Natural killer cell (primary cell): Measurements from ENCODE around the gene GXYLT1. TPM values are rescaled to one million over a fixed set of nuclear protein-coding genes. Genes with fewer than 3 reads are reported as not detected.
"Not testable (repeated sequence)": the region's sequence is repeated elsewhere in the genome, so short reads cannot be mapped to it uniquely, and the experiment has no call there.

ENCODE experiments used
- ATAC-seq, 3 donors: fragments of 150-1000 bp in 2 of 3; fragments of 200-7000 bp in 1 of 3; cut with Tn5 transposase; 1 replicate in 1 of 3; 2 replicates in 2 of 3; pipeline ENCODE4 v1.10.0; 2021; ENCODE audit warnings: mild to moderate bottlenecking in 2 of 3, moderate library complexity in 2 of 3
- DNase-seq, 2 donors: peaks; one replicate each; pipeline versions ENCODE4 v3.0.0 to v3.0.0-alpha.2; 2013 to 2021; ENCODE audit warnings: mixed read lengths in 1 of 2
- H3K27ac ChIP-seq: one replicate; pipeline ENCODE4 v1.5.1; 2013; ENCODE audit warnings: mild to moderate bottlenecking, low read length
- H3K27me3 ChIP-seq: one replicate; pipeline ENCODE4 v1.6.1; 2013; ENCODE audit warnings: low read length; ENCODE audit not compliant: control insufficient read depth, insufficient read depth
- H3K36me3 ChIP-seq: one replicate; pipeline ENCODE4 v1.6.1; 2013; ENCODE audit warnings: low read length; ENCODE audit not compliant: control insufficient read depth, insufficient read depth
- H3K4me1 ChIP-seq: one replicate; pipeline ENCODE4 v1.6.1; 2013; ENCODE audit warnings: low read length; ENCODE audit not compliant: control insufficient read depth, insufficient read depth
- H3K4me3 ChIP-seq: one replicate; pipeline ENCODE4 v1.5.1; 2013; ENCODE audit warnings: low read length
- H3K9me3 ChIP-seq: one replicate; pipeline ENCODE4 v1.6.1; 2013; ENCODE audit warnings: low read length; ENCODE audit not compliant: control insufficient read depth, insufficient read depth
- H3K27ac Mint-ChIP-seq, 2 donors: one replicate each; pipeline ENCODE4 v1.8.0; 2022; ENCODE audit warnings: mild to moderate bottlenecking in 2 of 2, mixed read lengths in 2 of 2, moderate library complexity in 1 of 2
- H3K27me3 Mint-ChIP-seq, 2 donors: one replicate each; pipeline ENCODE4 v1.8.0; 2022; ENCODE audit warnings: low read depth in 2 of 2, mixed read lengths in 2 of 2
- H3K36me3 Mint-ChIP-seq: one replicate; pipeline ENCODE4 v1.8.0; 2022; ENCODE audit warnings: mixed read lengths
- H3K4me1 Mint-ChIP-seq, 2 donors: one replicate each; pipeline ENCODE4 v1.8.0; 2022; ENCODE audit warnings: mixed read lengths in 2 of 2
- H3K4me3 Mint-ChIP-seq: one replicate; pipeline ENCODE4 v1.8.0; 2022; ENCODE audit warnings: mild to moderate bottlenecking, moderate library complexity, mixed read lengths
- H3K9me3 Mint-ChIP-seq, 2 donors: one replicate each; pipeline ENCODE4 v1.8.0; 2022; ENCODE audit warnings: mixed read lengths in 2 of 2
- WGBS: methylation state at CpG from one replicate; pipeline ENCODE4 v1.1.7; 2013; ENCODE audit warnings: missing lambda C conversion rate; ENCODE audit not compliant: insufficient coverage; 5-methylcytosine and 5-hydroxymethylcytosine counted together
- intact Hi-C: fragments of 100-400 bp; cut with micrococcal nuclease; formaldehyde crosslinking; loops from one replicate; pipeline ENCODE4 v1.14.2; 2022
- total RNA-seq, 4 donors: library from RNA; stranded (reverse); fragments of 120-200 nt in 1 of 4; gene quantifications; one replicate each; pipeline versions ENCODE4 v1.2.3 to v1.2.4, GENCODE V29; 2013 to 2022
- TF ChIP-seq, protein P1 (sequence below): fragments of 200-600 bp; IDR thresholded peaks from one replicate; pipeline ENCODE4 v1.8.0; 2022; ENCODE audit warnings: antibody characterized with exemption

The GXYLT1 gene
- total RNA-seq, 3 donors from 2014 or later (not counting 1 experiment from before 2014, with no cell fraction given), result 12.3 to 13.0 (median 12.7) TPM

DNA sequence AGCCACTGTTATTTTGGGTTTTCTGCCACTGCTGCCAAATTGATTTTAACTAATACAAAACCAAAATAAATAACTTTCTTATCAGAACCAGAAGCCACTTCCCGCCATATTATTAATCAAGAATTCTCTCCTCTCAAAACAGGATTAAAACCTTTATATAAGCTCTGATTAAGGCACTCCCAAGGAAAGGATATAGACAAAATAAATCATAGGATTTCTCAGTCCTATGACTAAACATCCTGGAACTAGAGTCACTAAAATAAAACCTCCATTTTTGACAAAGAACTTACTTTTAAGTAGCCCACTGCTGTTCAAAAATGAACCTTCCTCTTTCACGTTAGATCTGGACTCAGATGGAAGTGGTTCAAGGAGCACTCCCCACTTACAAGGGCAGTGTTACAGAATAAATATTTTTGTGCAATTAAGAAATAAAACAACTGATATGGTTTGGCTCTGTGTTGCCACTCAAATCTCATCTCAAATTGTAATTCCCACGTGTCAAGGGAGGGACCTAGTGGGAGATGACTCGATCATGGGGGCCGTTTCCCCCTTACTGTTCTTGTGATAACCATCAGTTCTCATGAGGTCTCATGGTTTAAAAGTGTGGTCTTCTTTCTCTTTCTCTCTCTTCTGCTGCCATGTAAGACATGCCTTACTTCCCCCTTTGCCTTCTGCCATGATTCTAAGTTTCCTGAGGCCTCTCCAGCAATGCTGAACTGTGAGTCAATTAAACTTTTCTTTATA, 26.4 kb downstream of the GXYLT1 start:
- peaks cover 11% of the 10 kb centered on the region for H3K36me3 Mint-ChIP-seq
- Histone ChIP-seq H3K27ac (no peak overlapping the region), H3K27me3 (no peaks in the 10 kb centered on the region), H3K4me3 (no peak overlapping the region), H3K9me3 (no peaks in the 10 kb centered on the region), H3K36me3 (peaks cover 8% of the 10 kb centered on the region), H3K4me1 (no peaks in the 10 kb centered on the region)
- H3K9me3 Mint-ChIP-seq, result peaks cover 5 to 6% of the 10 kb centered on the region in 2 donors
- intact Hi-C loops, result no loop called here
- TF ChIP-seq, protein P1, sequence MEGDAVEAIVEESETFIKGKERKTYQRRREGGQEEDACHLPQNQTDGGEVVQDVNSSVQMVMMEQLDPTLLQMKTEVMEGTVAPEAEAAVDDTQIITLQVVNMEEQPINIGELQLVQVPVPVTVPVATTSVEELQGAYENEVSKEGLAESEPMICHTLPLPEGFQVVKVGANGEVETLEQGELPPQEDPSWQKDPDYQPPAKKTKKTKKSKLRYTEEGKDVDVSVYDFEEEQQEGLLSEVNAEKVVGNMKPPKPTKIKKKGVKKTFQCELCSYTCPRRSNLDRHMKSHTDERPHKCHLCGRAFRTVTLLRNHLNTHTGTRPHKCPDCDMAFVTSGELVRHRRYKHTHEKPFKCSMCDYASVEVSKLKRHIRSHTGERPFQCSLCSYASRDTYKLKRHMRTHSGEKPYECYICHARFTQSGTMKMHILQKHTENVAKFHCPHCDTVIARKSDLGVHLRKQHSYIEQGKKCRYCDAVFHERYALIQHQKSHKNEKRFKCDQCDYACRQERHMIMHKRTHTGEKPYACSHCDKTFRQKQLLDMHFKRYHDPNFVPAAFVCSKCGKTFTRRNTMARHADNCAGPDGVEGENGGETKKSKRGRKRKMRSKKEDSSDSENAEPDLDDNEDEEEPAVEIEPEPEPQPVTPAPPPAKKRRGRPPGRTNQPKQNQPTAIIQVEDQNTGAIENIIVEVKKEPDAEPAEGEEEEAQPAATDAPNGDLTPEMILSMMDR, result no peak
- H3K27me3 Mint-ChIP-seq, result no peaks in the 10 kb centered on the region
- H3K4me1 Mint-ChIP-seq, result peaks cover 32 to 39% of the 10 kb centered on the region in 2 donors
- H3K27ac Mint-ChIP-seq, result peak overlapping the region; percentile 41 to 56
- 57% methylated on average over 4 of the region's 5 CpGs for WGBS
- DNase-seq, result no peak
- ATAC-seq, result peak in 2 of 3 donors; percentile 52 to 53
- no peak overlapping the region for H3K4me3 Mint-ChIP-seq

DNA sequence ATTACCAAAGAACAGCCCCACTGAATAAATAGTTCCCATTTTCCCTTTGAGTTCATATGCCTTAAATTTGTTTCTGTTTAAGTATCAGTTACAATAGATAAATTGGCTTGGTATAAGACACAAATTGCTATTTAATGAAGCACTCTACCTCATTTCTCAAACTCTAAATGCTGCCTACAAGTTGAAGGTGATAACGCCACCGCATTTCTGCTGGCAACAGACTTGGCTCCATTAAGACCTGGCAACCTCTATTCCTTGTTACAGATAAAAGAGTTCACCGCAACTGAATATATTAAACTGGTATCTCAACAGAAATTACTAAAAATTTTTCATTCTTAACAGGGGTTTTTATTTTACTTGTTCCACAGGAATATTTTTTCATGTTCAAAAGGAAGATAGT, 35.6 kb downstream of the GXYLT1 start:
- ATAC-seq (no peak), DNase-seq (no peak)
- no peaks in the 10 kb centered on the region for H3K4me1 ChIP-seq
- H3K9me3 ChIP-seq, result no peaks in the 10 kb centered on the region
- peaks cover 7% of the 10 kb centered on the region for H3K36me3 ChIP-seq
- H3K27me3 ChIP-seq, result no peaks in the 10 kb centered on the region
- H3K4me3 Mint-ChIP-seq, result no peak overlapping the region
- peaks cover 7 to 14% of the 10 kb centered on the region in 2 donors for H3K4me1 Mint-ChIP-seq
- H3K4me3 ChIP-seq, result no peak overlapping the region
- intact Hi-C loops, result no loop called here
- peaks cover 2 to 4% of the 10 kb centered on the region in 2 donors for H3K9me3 Mint-ChIP-seq
- H3K27ac Mint-ChIP-seq, result no peak overlapping the region
- TF ChIP-seq, protein P1, result no peak
- H3K27me3 Mint-ChIP-seq, result no peaks in the 10 kb centered on the region
- peaks cover 4% of the 10 kb centered on the region for H3K36me3 Mint-ChIP-seq
- WGBS, result 98% methylated on average over 3 of the region's 3 CpGs
- no peak overlapping the region for H3K27ac ChIP-seq

DNA sequence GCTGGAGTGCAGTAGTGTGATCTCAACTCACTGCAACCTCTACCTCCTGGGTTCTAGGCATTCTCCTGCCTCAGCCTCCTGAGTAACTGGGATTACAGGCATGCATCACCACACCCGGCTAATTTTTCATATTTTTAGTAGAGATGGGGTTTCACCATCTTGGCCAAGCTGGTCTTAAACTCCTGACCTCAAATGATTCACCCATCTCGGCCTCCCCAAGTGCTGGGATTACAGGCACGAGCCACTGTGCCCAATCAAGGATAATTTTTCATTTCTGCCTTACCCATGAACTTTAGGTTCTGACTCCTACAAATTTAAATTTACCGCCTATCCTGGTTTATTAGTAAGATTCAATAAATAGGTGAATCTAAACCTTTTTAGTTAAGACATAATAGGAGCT, 37.9 kb downstream of the GXYLT1 start:
- H3K27me3 Mint-ChIP-seq, H3K9me3 ChIP-seq, DNase-seq, H3K27me3 ChIP-seq, intact Hi-C loops, H3K36me3 Mint-ChIP-seq, ATAC-seq, H3K9me3 Mint-ChIP-seq, H3K4me1 ChIP-seq, H3K27ac Mint-ChIP-seq, H3K27ac ChIP-seq, H3K4me3 ChIP-seq, H3K4me3 Mint-ChIP-seq, H3K4me1 Mint-ChIP-seq, H3K36me3 ChIP-seq: not testable (repeated sequence)
- WGBS, result 91% methylated on average over 3 of the region's 4 CpGs

DNA sequence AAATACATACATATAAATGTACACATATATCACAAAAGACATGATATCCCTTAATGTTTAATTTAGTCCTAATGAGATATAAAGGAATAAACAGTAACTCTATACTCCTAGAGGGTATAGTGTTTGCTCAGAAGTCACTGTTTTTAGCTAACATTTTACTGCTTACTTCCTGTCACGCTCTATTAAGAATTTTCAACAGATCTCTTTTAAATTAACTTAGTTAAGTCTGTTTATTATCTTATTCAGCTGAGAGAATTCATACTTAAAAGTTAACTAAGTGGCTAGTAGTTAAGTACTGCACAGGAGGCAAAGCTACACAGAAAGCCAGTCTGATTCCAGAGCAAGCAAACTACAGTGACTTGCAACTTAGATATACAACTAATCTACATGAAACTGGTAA, 39.9 kb downstream of the GXYLT1 start:
- no peak for ATAC-seq
- Mint-ChIP-seq H3K27ac (peak overlapping the region in 1 of 2 donors; percentile 72), H3K4me3 (no peak overlapping the region), H3K36me3 (no peaks in the 10 kb centered on the region), H3K27me3 (no peaks in the 10 kb centered on the region), H3K4me1 (no peaks in the 10 kb centered on the region), H3K9me3 (no peaks in the 10 kb centered on the region)
- intact Hi-C loops, result no loop called here
- peaks cover 7% of the 10 kb centered on the region for H3K36me3 ChIP-seq
- WGBS, result no CpG with 5 or more reads among the region's 1 CpG
- no peaks in the 10 kb centered on the region for H3K27me3 ChIP-seq
- no peak overlapping the region for H3K4me3 ChIP-seq
- TF ChIP-seq, protein P1, result no peak
- no peaks in the 10 kb centered on the region for H3K9me3 ChIP-seq
- no peak overlapping the region for H3K27ac ChIP-seq
- H3K4me1 ChIP-seq, result no peaks in the 10 kb centered on the region
- no peak for DNase-seq
